Endothelial cell of umbilical vein (primary cell): Measurements from ENCODE around the gene COQ3. TPM values are rescaled to one million over a fixed set of nuclear protein-coding genes. Genes with fewer than 3 reads are reported as not detected.

Source experiments
- BruUV-seq: library from RNA; stranded (reverse); fragments of 400-500 nt; replicated peaks from 2 replicates; lab custom pipeline; 2021; lab: Mats Ljungman, UMichigan
- CTCF ChIA-PET: fragments of 300-600, 350-600 bp; sonication (Branson Sonifier 250); formaldehyde crosslinking; loops from one replicate; lab custom pipeline; 2021; ENCODE audit warnings: antibody characterized with exemption, inconsistent platforms; lab: Charles Lee
- POLR2A ChIA-PET: fragments of 300-600, 350-600 bp; sonication (Branson Sonifier 250); formaldehyde crosslinking; loops from one replicate; lab custom pipeline; 2021; ENCODE audit warnings: antibody characterized with exemption, inconsistent platforms; lab: Charles Lee
- DNase-seq: peaks from one replicate; pipeline ENCODE4 v3.0.0-alpha.2; 2011; ENCODE audit warnings: low read depth, low spot score
- FAIRE-seq: peaks from 2 replicates; lab custom pipeline; 2011; peaks lifted over from hg19 to GRCh38; lab: Jason Lieb, UNC
- H2AFZ ChIP-seq: 2 replicates; pipeline ENCODE4 v1.6.0; 2012; ENCODE audit warnings: low read depth, low read length, control low read depth, inconsistent platforms
- H3K27ac ChIP-seq: 2 replicates; pipeline ENCODE4 v1.5.1; 2011; ENCODE audit warnings: low read depth, mild to moderate bottlenecking, control low read depth, low read length, moderate library complexity; ENCODE audit not compliant: insufficient read depth
- H3K27me3 ChIP-seq, 2 experiments: 2 replicates each; pipeline versions ENCODE4 v1.6.0 to v1.6.1; 2011; ENCODE audit warnings: low read length in 2 of 2, mixed read lengths in 1 of 2; ENCODE audit not compliant: control insufficient read depth in 2 of 2, insufficient read depth in 2 of 2
- H3K36me3 ChIP-seq, 2 experiments: 2 replicates in 1 of 2; 3 replicates in 1 of 2; pipeline ENCODE4 v1.5.1; 2011; ENCODE audit warnings: low read length in 2 of 2, mild to moderate bottlenecking in 1 of 2, moderate library complexity in 1 of 2; ENCODE audit not compliant: control insufficient read depth in 2 of 2, insufficient read depth in 2 of 2; ENCODE audit errors: extremely low read depth in 1 of 2
- H3K4me1 ChIP-seq: 3 replicates; pipeline ENCODE4 v1.5.1; 2011; ENCODE audit warnings: mild to moderate bottlenecking, low read length; ENCODE audit not compliant: control insufficient read depth, insufficient read depth; ENCODE audit errors: extremely low read depth
- H3K4me2 ChIP-seq: 2 replicates; pipeline ENCODE4 v1.6.1; 2011; ENCODE audit warnings: low read length, control low read depth, mixed read lengths; ENCODE audit not compliant: insufficient read depth
- H3K4me3 ChIP-seq, 3 experiments: fragments of 200-600 bp in 1 of 3; sonication (generic), shearing (Covaris generic) in 1 of 3; replicated peaks in 1 of 3; 2 replicates each; pipeline ENCODE4 v1.5.1; 2011 to 2016; ENCODE audit warnings: control low read depth in 3 of 3, low read length in 3 of 3, mild to moderate bottlenecking in 2 of 3, inconsistent platforms in 1 of 3, low read depth in 1 of 3, moderate library complexity in 1 of 3; ENCODE audit not compliant: insufficient read depth in 1 of 3
- H3K79me2 ChIP-seq: 2 replicates; pipeline ENCODE4 v1.6.0; 2012; ENCODE audit warnings: low read length, inconsistent platforms; ENCODE audit not compliant: control insufficient read depth, insufficient read depth
- H3K9ac ChIP-seq: replicated peaks from 2 replicates; pipeline ENCODE3; 2011; ENCODE audit warnings: low read length, control low read depth; ENCODE audit not compliant: insufficient read depth; ENCODE audit errors: extremely low read depth
- H3K9me1 ChIP-seq: replicated peaks from 3 replicates; pipeline ENCODE4 v1.6.0; 2011; ENCODE audit warnings: mild to moderate bottlenecking, low read length; ENCODE audit not compliant: control insufficient read depth, insufficient read depth; ENCODE audit errors: extremely low read depth
- H3K9me3 ChIP-seq: replicated peaks from 2 replicates; pipeline ENCODE4 v1.5.1; 2012; ENCODE audit warnings: low read length, inconsistent platforms; ENCODE audit not compliant: control insufficient read depth, insufficient read depth
- H4K20me1 ChIP-seq: replicated peaks from 2 replicates; pipeline ENCODE3; 2011; ENCODE audit warnings: mild to moderate bottlenecking, low read length; ENCODE audit not compliant: control insufficient read depth, insufficient read depth; ENCODE audit errors: extremely low read depth
- CTCF ChIP-seq, 2 donors: IDR thresholded peaks; 1 replicate in 1 of 2; 2 replicates in 1 of 2; pipeline ENCODE4 v1.5.1; 2011; ENCODE audit warnings: low read length in 2 of 2, mild to moderate bottlenecking in 2 of 2, moderate library complexity in 2 of 2, control low read depth in 1 of 2, inconsistent platforms in 1 of 2, low read depth in 1 of 2; ENCODE audit not compliant: insufficient read depth in 1 of 2; ENCODE audit errors: extremely low read depth in 1 of 2
- EZH2 ChIP-seq: IDR thresholded peaks from 2 replicates; pipeline ENCODE4 v1.6.1; 2012; ENCODE audit warnings: borderline replicate concordance, low read depth, mild to moderate bottlenecking, moderate library complexity, low read length, inconsistent platforms; ENCODE audit not compliant: severe bottlenecking
- FOS ChIP-seq: IDR thresholded peaks from 2 replicates; pipeline ENCODE4 v1.6.1; 2011; ENCODE audit warnings: mild to moderate bottlenecking, low read length, moderate library complexity, borderline replicate concordance; ENCODE audit not compliant: insufficient read depth
- GATA2 ChIP-seq: IDR thresholded peaks from 2 replicates; pipeline ENCODE4 v1.7.0; 2011; ENCODE audit warnings: low read depth, mild to moderate bottlenecking, moderate library complexity, mixed read lengths, low read length; ENCODE audit not compliant: insufficient read length, insufficient read depth
- JUN ChIP-seq: IDR thresholded peaks from 2 replicates; pipeline ENCODE4 v1.6.1; 2011; ENCODE audit warnings: borderline replicate concordance, low read depth; ENCODE audit not compliant: insufficient read length, insufficient read depth
- MAX ChIP-seq: IDR thresholded peaks from 2 replicates; pipeline ENCODE4 v1.6.1; 2011; ENCODE audit not compliant: insufficient read depth, insufficient read length
- MYC ChIP-seq: IDR thresholded peaks from one replicate; pipeline ENCODE4 v1.6.1; 2011; ENCODE audit warnings: mild to moderate bottlenecking, low read depth, low read length
- POLR2A ChIP-seq: IDR thresholded peaks from 2 replicates; pipeline ENCODE4 v1.6.1; 2012; ENCODE audit warnings: low read depth, mild to moderate bottlenecking, control low read depth, low read length
- POLR2AphosphoS5 ChIP-seq: IDR thresholded peaks from 2 replicates; pipeline ENCODE4 v1.6.1; 2012; ENCODE audit warnings: low read depth, mild to moderate bottlenecking, control low read depth, low read length, moderate library complexity; ENCODE audit not compliant: insufficient read depth
- dilution Hi-C: fragments of 300-500 bp; cut with MboI; formaldehyde crosslinking; loops from one replicate; pipeline ENCODE4 v1.15.0; 2019; ENCODE audit warnings: low sequenced_read_pairs; ENCODE audit not compliant: extremely low pct_ligation_motif_present
- intact Hi-C: fragments of 100-400 bp; cut with micrococcal nuclease; formaldehyde crosslinking; loops from one replicate; pipeline ENCODE4 v1.10.0; 2022
- polyA plus RNA-seq, 4 experiments: library from polyadenylated mRNA; depleted of rRNA in 3 of 4; stranded (reverse) in 3 of 4; unstranded in 1 of 4; fragments of >200 nt; gene quantifications; 2 replicates each; pipeline versions ENCODE4 v1.2.1 to v1.2.3, GENCODE V29; 2011 to 2012; ENCODE audit warnings: missing spikeins in 1 of 4
- total RNA-seq: library from RNA; stranded (reverse); gene quantifications from 2 replicates; pipeline ENCODE4 v1.2.3, GENCODE V29; 2021

The COQ3 gene
- total and polyA plus RNA-seq, 2 donors (not counting 3 experiments of a cell fraction or from before 2014, with no cell fraction given): 4.0 to 7.5 TPM

GRCh38 chr6:99366852-99367251 is 27.1 kb downstream of the COQ3 start:
- no peak overlapping the region for H3K27ac ChIP-seq
- H3K4me1 ChIP-seq: no peaks in the 10 kb centered on the region
- CTCF ChIA-PET: interaction anchor here (1.6 kb wide), 1 partner anchor 41 kb away, joined by 4 read pairs; no protein-coding TSS in a partner anchor
- POLR2A ChIA-PET: no interaction called here
- no peaks in the 10 kb centered on the region for H4K20me1 ChIP-seq
- no peak overlapping the region for H2AFZ ChIP-seq
- no peak overlapping the region for H3K4me3 ChIP-seq
- H3K9me3 ChIP-seq: no peaks in the 10 kb centered on the region
- dilution Hi-C loops: no loop called here
- FAIRE-seq (no peak), DNase-seq (no peak)
- no peak overlapping the region for H3K9ac ChIP-seq
- no peaks in the 10 kb centered on the region for H3K27me3 ChIP-seq
- H3K79me2 ChIP-seq: no peaks in the 10 kb centered on the region
- intact Hi-C loops: no loop called here
- H3K9me1 ChIP-seq: no peaks in the 10 kb centered on the region
- H3K36me3 ChIP-seq: no peaks in the 10 kb centered on the region
- BruUV-seq: no TSS peak
- no peak overlapping the region for H3K4me2 ChIP-seq
- TF ChIP-seq MAX (no peak), GATA2 (no peak), MYC (no peak), POLR2AphosphoS5 (no peak), FOS (no peak)

- BruUV-seq: no TSS peak
- FAIRE-seq: no peak
- intact Hi-C loops: no loop called here
- Histone ChIP-seq H3K9me3 (no peaks in the 10 kb centered on the region), H3K27ac (no peak overlapping the region), H3K4me3 (no peak overlapping the region), H3K27me3 (peaks cover 4 to 12% of the 10 kb centered on the region in 2 experiments), H3K36me3 (no peaks in the 10 kb centered on the region), H3K4me1 (no peaks in the 10 kb centered on the region), H3K9me1 (no peaks in the 10 kb centered on the region), H3K9ac (no peak overlapping the region), H3K79me2 (no peaks in the 10 kb centered on the region), H3K4me2 (no peak overlapping the region), H4K20me1 (no peaks in the 10 kb centered on the region), H2AFZ (no peak overlapping the region)
- ChIA-PET CTCF (interaction anchor here (1.7 kb wide), 1 partner anchor 29 kb away, joined by 5 read pairs; no protein-coding TSS in a partner anchor), POLR2A (no interaction called here)
- TF ChIP-seq JUN (no peak), GATA2 (no peak), MAX (no peak), MYC (no peak), POLR2A (no peak), EZH2 (no peak), CTCF (IDR thresholded peaks at IDR 0.05; ENCODE audit: extremely low read depth in 1 of 2, insufficient read depth in 1 of 2, low read depth in 1 of 2, low read length in 2 of 2) (no peak), POLR2AphosphoS5 (no peak), FOS (no peak)
- DNase-seq: no peak
- dilution Hi-C loops: no loop called here
Measured at GRCh38 chr6:99364026-99364425, 30.0 kb downstream of the COQ3 start.
